Panc1 (cell line): Measurements from ENCODE around the gene LIMA1. TPM values are rescaled to one million over a fixed set of nuclear protein-coding genes. Genes with fewer than 3 reads are reported as not detected.

Experiments
- ATAC-seq: fragments of 200-7000 bp; cut with Tn5 transposase; 2 replicates; pipeline ENCODE4 v1.9.1; 2020; ENCODE audit warnings: mild to moderate bottlenecking, moderate library complexity
- BruUV-seq: library from RNA; stranded (reverse); fragments of 400-500 nt; replicated peaks from 2 replicates; lab custom pipeline; 2021; lab: Mats Ljungman, UMichigan
- CTCF ChIA-PET: fragments of 300-600 bp; sonication (Branson Sonifier 250); formaldehyde crosslinking; loops from one replicate; lab custom pipeline; 2022; ENCODE audit warnings: antibody characterized with exemption; lab: Charles Lee
- POLR2A ChIA-PET: fragments of 300-600 bp; sonication (Branson Sonifier 250); formaldehyde crosslinking; loops from one replicate; lab custom pipeline; 2022; ENCODE audit warnings: antibody characterized with exemption; lab: Charles Lee
- DNase-seq: peaks from one replicate; pipeline ENCODE4 v3.0.0-alpha.2; 2010; ENCODE audit warnings: low read depth, low spot score
- H3K27ac ChIP-seq: 2 replicates; pipeline ENCODE4 v1.5.1; 2011; ENCODE audit warnings: mild to moderate bottlenecking, low read length, inconsistent platforms
- H3K27me3 ChIP-seq: fragments of 200-500 bp; sonication (Bioruptor generic); 2 replicates; pipeline ENCODE4 v1.6.0; 2014; ENCODE audit warnings: low read length, inconsistent platforms; ENCODE audit not compliant: control insufficient read depth, insufficient read depth
- H3K36me3 ChIP-seq: fragments of 200-500 bp; sonication (Bioruptor generic); 2 replicates; pipeline ENCODE4 v1.5.1; 2014; ENCODE audit warnings: inconsistent platforms, mild to moderate bottlenecking, low read length, moderate library complexity; ENCODE audit not compliant: control insufficient read depth, insufficient read depth
- H3K4me1 ChIP-seq: 2 replicates; pipeline ENCODE4 v1.5.1; 2011; ENCODE audit warnings: inconsistent platforms, mild to moderate bottlenecking, low read length, moderate library complexity; ENCODE audit not compliant: control insufficient read depth, insufficient read depth
- H3K4me3 ChIP-seq, 2 experiments: 2 replicates each; pipeline ENCODE4 v1.5.1; 2011 to 2012; ENCODE audit warnings: low read depth in 2 of 2, low read length in 2 of 2, mild to moderate bottlenecking in 2 of 2, inconsistent platforms in 1 of 2, moderate library complexity in 1 of 2
- H3K9me3 ChIP-seq: fragments of 200-500 bp; sonication (Bioruptor generic); 2 replicates; pipeline ENCODE4 v1.5.1; 2014; ENCODE audit warnings: low read depth, mild to moderate bottlenecking, inconsistent platforms, low read length, moderate library complexity; ENCODE audit not compliant: control insufficient read depth, insufficient read depth
- CTCF ChIP-seq: fragments of 450-650 bp; IDR thresholded peaks from 2 replicates; pipeline ENCODE4 v1.5.1; 2017; ENCODE audit warnings: mild to moderate bottlenecking
- POLR2AphosphoS5 ChIP-seq: IDR thresholded peaks from 2 replicates; pipeline ENCODE4 v1.6.1; 2012; ENCODE audit warnings: mild to moderate bottlenecking, low read depth, low read length, moderate library complexity
- REST ChIP-seq, 2 experiments: IDR thresholded peaks; 2 replicates each; pipeline ENCODE4 v1.6.1; 2011 to 2012; ENCODE audit warnings: low read depth in 2 of 2, control low read depth in 1 of 2, low read length in 1 of 2, mild to moderate bottlenecking in 1 of 2, moderate library complexity in 1 of 2; ENCODE audit not compliant: insufficient read depth in 1 of 2
- SIN3A ChIP-seq: IDR thresholded peaks from 2 replicates; pipeline ENCODE4 v1.6.1; 2012; ENCODE audit warnings: low read depth, mild to moderate bottlenecking, low read length, moderate library complexity, borderline replicate concordance; ENCODE audit not compliant: insufficient read depth
- TCF7L2 ChIP-seq: IDR thresholded peaks from 2 replicates; pipeline ENCODE4 v1.6.1; 2011; ENCODE audit warnings: mild to moderate bottlenecking, low read depth, low read length, inconsistent platforms
- in situ Hi-C: cut with HindIII; loops from 2 replicates; pipeline ENCODE4 v1.10.0; 2016; ENCODE audit warnings: low sequenced_read_pairs, low pct_unique_long_range_greater_than_20kb
- intact Hi-C: fragments of 100-400 bp; cut with micrococcal nuclease; formaldehyde crosslinking; loops from one replicate; pipeline ENCODE4 v1.10.0; 2022; ENCODE audit not compliant: unreplicated experiment
- total RNA-seq: library from RNA; stranded (reverse); gene quantifications from one replicate; pipeline ENCODE4 v1.2.1, GENCODE V29; 2021; ENCODE audit not compliant: unreplicated experiment

LIMA1 gene
- total RNA-seq, 1 experiment from 2014 or later = 155 TPM

- no peaks in the 10 kb centered on the region for H3K9me3 ChIP-seq
- ChIA-PET CTCF (no interaction called here), POLR2A (no interaction called here)
- no peaks in the 10 kb centered on the region for H3K27me3 ChIP-seq
- no peaks in the 10 kb centered on the region for H3K36me3 ChIP-seq
- no peak for ATAC-seq
- TF ChIP-seq REST (IDR thresholded peaks at IDR 0.05; ENCODE audit: insufficient read depth in 1 of 2, low read depth in 2 of 2, low read length in 1 of 2) (no peak), CTCF (no peak), SIN3A (no peak)
- BruUV-seq = no TSS peak
- DNase-seq = no peak
- intact Hi-C loops = no loop called here
- no peak overlapping the region for H3K4me3 ChIP-seq
- in situ Hi-C loops = no loop called here
- peaks cover 7% of the 10 kb centered on the region for H3K4me1 ChIP-seq
- H3K27ac ChIP-seq = no peak overlapping the region
Measured at GRCh38 chr12:50230217-50230616, 53.1 kb downstream of the LIMA1 start.

- DNase-seq = peak; percentile 77
- ChIA-PET POLR2A (interaction anchor here (0.7 kb wide), 1 partner anchor 34 kb away, joined by 3 read pairs; no protein-coding TSS in a partner anchor), CTCF (interaction anchor here (0.6 kb wide), 1 partner anchor 30 kb away, joined by 5 read pairs; no protein-coding TSS in a partner anchor)
- H3K4me3 ChIP-seq = no peak overlapping the region
- peak overlapping the region; percentile 99 for H3K27ac ChIP-seq
- H3K36me3 ChIP-seq = no peaks in the 10 kb centered on the region
- intact Hi-C loops (no loop called here), in situ Hi-C loops (no loop called here)
- peak; percentile 79 for ATAC-seq
- H3K4me1 ChIP-seq = peaks cover 22% of the 10 kb centered on the region
- TF ChIP-seq SIN3A (no peak), POLR2AphosphoS5 (no peak), REST (IDR thresholded peaks at IDR 0.05; ENCODE audit: insufficient read depth in 1 of 2, low read depth in 2 of 2, low read length in 1 of 2) (no peak), CTCF (no peak), TCF7L2 (no peak; the same call in 1 of the 2 replicates)
- no TSS peak for BruUV-seq
- H3K9me3 ChIP-seq = no peaks in the 10 kb centered on the region
- no peaks in the 10 kb centered on the region for H3K27me3 ChIP-seq
Measured at GRCh38 chr12:50224026-50224692, 59.2 kb downstream of the LIMA1 start.
